Middle frontal gyrus (tissue), 1 donor: ENCODE results near the gene ASIP.
"Not testable (repeated sequence)": the region's sequence is repeated elsewhere in the genome, so short reads cannot be mapped to it uniquely, and the experiment has no call there.

Experiments used
- DNase-seq: peaks from one replicate; pipeline ENCODE4 v3.0.0-alpha.2; 2015; ENCODE audit warnings: low spot score; ENCODE audit errors: extremely low spot score

The ASIP gene

GRCh38 chr20:34240693-34241615, at the start of gene ASIP:
Gene ASIP, plus strand, starts transcription at chr20:34241423. Its CDS starts 18,952 bp downstream, at chr20:34260375.
- no peak for DNase-seq

- no peak for DNase-seq
Observed at GRCh38 chr20:34193051-34193450, 48.2 kb upstream of the ASIP start.

GRCh38 chr20:34199183-34199582, 42.0 kb upstream of the ASIP start:
- no peak for DNase-seq

- DNase-seq: no peak
Observed at GRCh38 chr20:34200023-34200422, 41.2 kb upstream of the ASIP start.

GRCh38 chr20:34201531-34201930, 39.7 kb upstream of the ASIP start:
- no peak for DNase-seq

- not testable (repeated sequence) for DNase-seq
Observed at GRCh38 chr20:34205172-34205880, 35.9 kb upstream of the ASIP start.

GRCh38 chr20:34209111-34209510, 32.1 kb upstream of the ASIP start:
- no peak for DNase-seq

- DNase-seq: no peak
Observed at GRCh38 chr20:34210271-34210670, 31.0 kb upstream of the ASIP start.

- no peak for DNase-seq
Observed at GRCh38 chr20:34211591-34211990, 29.6 kb upstream of the ASIP start.

GRCh38 chr20:34213213-34213612, 28.0 kb upstream of the ASIP start:
- DNase-seq: no peak

- no peak for DNase-seq
Observed at GRCh38 chr20:34215711-34216381, 25.4 kb upstream of the ASIP start.

- no peak for DNase-seq
Observed at GRCh38 chr20:34216382-34216742, 24.9 kb upstream of the ASIP start.

- no peak for DNase-seq
Observed at GRCh38 chr20:34220561-34220960, 20.7 kb upstream of the ASIP start.

- no peak for DNase-seq
Observed at GRCh38 chr20:34222208-34222607, 19.0 kb upstream of the ASIP start.

- not testable (repeated sequence) for DNase-seq
Observed at GRCh38 chr20:34224251-34224650, 17.0 kb upstream of the ASIP start.

GRCh38 chr20:34231634-34232033, 9.6 kb upstream of the ASIP start:
- no peak for DNase-seq

- DNase-seq: no peak
Observed at GRCh38 chr20:34232494-34233087, 8.6 kb upstream of the ASIP start.

GRCh38 chr20:34233687-34234086, 7.5 kb upstream of the ASIP start:
- DNase-seq: no peak

- DNase-seq: no peak
Observed at GRCh38 chr20:34235875-34236274, 5.3 kb upstream of the ASIP start.

- DNase-seq: no peak
Observed at GRCh38 chr20:34237942-34238341, 3.3 kb upstream of the ASIP start.

GRCh38 chr20:34240121-34240520, 1.1 kb upstream of the ASIP start:
- no peak for DNase-seq

- DNase-seq: not testable (repeated sequence)
Observed at GRCh38 chr20:34242015-34242414, 792 bp downstream of the ASIP start.
